ENCODE data around the gene GSK3A. TPM values are rescaled to one million over a fixed set of nuclear protein-coding genes. Genes with fewer than 3 reads are reported as not detected.
A peak's percentile ranks its signal among the peaks of the same experiment; 100 is the strongest.

GSK3A gene
- total and polyA plus RNA-seq, 9 of the 15 experiments (the other 6 are each of a cell fraction or from before 2014, with no cell fraction given) = 0.62 to 90.7 (median 33.3) TPM

- TF ChIP-seq, protein P1, sequence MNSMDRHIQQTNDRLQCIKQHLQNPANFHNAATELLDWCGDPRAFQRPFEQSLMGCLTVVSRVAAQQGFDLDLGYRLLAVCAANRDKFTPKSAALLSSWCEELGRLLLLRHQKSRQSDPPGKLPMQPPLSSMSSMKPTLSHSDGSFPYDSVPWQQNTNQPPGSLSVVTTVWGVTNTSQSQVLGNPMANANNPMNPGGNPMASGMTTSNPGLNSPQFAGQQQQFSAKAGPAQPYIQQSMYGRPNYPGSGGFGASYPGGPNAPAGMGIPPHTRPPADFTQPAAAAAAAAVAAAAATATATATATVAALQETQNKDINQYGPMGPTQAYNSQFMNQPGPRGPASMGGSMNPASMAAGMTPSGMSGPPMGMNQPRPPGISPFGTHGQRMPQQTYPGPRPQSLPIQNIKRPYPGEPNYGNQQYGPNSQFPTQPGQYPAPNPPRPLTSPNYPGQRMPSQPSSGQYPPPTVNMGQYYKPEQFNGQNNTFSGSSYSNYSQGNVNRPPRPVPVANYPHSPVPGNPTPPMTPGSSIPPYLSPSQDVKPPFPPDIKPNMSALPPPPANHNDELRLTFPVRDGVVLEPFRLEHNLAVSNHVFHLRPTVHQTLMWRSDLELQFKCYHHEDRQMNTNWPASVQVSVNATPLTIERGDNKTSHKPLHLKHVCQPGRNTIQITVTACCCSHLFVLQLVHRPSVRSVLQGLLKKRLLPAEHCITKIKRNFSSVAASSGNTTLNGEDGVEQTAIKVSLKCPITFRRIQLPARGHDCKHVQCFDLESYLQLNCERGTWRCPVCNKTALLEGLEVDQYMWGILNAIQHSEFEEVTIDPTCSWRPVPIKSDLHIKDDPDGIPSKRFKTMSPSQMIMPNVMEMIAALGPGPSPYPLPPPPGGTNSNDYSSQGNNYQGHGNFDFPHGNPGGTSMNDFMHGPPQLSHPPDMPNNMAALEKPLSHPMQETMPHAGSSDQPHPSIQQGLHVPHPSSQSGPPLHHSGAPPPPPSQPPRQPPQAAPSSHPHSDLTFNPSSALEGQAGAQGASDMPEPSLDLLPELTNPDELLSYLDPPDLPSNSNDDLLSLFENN (IDR thresholded peaks at IDR 0.05; ENCODE audit: low read depth in 2 of 2, low read length in 2 of 2) = no peak
- TF ChIP-seq FOSL1 (tag; conservative IDR thresholded peaks at IDR 0.05) (peak; percentile 89), MEIS2 (IDR thresholded peaks at IDR 0.05; ENCODE audit: partially characterized antibody) (no peak), SMARCA4 (IDR thresholded peaks at IDR 0.05) (peak; percentile 81), EP300 (IDR thresholded peaks at IDR 0.05; ENCODE audit: low read length) (peak; percentile 30; the same call in 1 of the 2 replicates), DPF2 (IDR thresholded peaks at IDR 0.05) (peak; percentile 80), TBL1XR1 (IDR thresholded peaks at IDR 0.05; ENCODE audit: low read length in 2 of 2) (no peak), RBBP5 (IDR thresholded peaks at IDR 0.05; ENCODE audit: borderline replicate concordance, insufficient read depth, low read length, poor library complexity, severe bottlenecking) (peak; percentile 25), STAG1 (CRISPR knock-in tag; IDR thresholded peaks at IDR 0.05; ENCODE audit: borderline replicate concordance) (no peak), ZBTB49 (CRISPR knock-in tag; IDR thresholded peaks at IDR 0.05; ENCODE audit: borderline replicate concordance) (no peak), ARID1B (IDR thresholded peaks at IDR 0.05) (peak; percentile 75), ETV1 (tag; conservative IDR thresholded peaks at IDR 0.05; ENCODE audit: low read depth) (peak; percentile 70), FOXJ2 (tag; IDR thresholded peaks at IDR 0.05) (no peak), SNAPC5 (CRISPR knock-in tag; IDR thresholded peaks at IDR 0.05) (no peak)
- TF ChIP-seq, protein P2, sequence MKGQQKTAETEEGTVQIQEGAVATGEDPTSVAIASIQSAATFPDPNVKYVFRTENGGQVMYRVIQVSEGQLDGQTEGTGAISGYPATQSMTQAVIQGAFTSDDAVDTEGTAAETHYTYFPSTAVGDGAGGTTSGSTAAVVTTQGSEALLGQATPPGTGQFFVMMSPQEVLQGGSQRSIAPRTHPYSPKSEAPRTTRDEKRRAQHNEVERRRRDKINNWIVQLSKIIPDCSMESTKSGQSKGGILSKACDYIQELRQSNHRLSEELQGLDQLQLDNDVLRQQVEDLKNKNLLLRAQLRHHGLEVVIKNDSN (CRISPR knock-in tag; IDR thresholded peaks at IDR 0.05) = 0 out of 2 replicates have a peak, but pooled peaks have one; percentile 44
- TF ChIP-seq, protein P3, sequence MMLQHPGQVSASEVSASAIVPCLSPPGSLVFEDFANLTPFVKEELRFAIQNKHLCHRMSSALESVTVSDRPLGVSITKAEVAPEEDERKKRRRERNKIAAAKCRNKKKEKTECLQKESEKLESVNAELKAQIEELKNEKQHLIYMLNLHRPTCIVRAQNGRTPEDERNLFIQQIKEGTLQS (IDR thresholded peaks at IDR 0.05) = peak; percentile 83
- TF ChIP-seq, protein P3 (CRISPR knock-in tag; conservative IDR thresholded peaks at IDR 0.05) = no peak
- TF ChIP-seq, protein P4, sequence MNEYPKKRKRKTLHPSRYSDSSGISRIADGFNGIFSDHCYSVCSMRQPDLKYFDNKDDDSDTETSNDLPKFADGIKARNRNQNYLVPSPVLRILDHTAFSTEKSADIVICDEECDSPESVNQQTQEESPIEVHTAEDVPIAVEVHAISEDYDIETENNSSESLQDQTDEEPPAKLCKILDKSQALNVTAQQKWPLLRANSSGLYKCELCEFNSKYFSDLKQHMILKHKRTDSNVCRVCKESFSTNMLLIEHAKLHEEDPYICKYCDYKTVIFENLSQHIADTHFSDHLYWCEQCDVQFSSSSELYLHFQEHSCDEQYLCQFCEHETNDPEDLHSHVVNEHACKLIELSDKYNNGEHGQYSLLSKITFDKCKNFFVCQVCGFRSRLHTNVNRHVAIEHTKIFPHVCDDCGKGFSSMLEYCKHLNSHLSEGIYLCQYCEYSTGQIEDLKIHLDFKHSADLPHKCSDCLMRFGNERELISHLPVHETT (CRISPR knock-in tag; conservative IDR thresholded peaks at IDR 0.05 in 1 of 2, IDR thresholded peaks at IDR 0.05 in 1 of 2) = peak in 1 of 2 experiments; percentile 49; a peak in 1 of 4 replicates
Observed at GRCh38 chr19:42207767-42208271, 34.6 kb downstream of the GSK3A start (continued).
